WTC11 (cell line): ENCODE data around the gene RTL1. TPM values are rescaled to one million over a fixed set of nuclear protein-coding genes. Genes with fewer than 3 reads are reported as not detected.
A peak's percentile ranks its signal among the peaks of the same experiment; 100 is the strongest.

Experiments
- ATF1 ChIP-seq: sonication (generic); formaldehyde crosslinking; IDR thresholded peaks from 2 replicates; pipeline ENCODE4 v1.8.1; 2023; ENCODE audit warnings: mild to moderate bottlenecking, moderate library complexity, missing genetic modification reagents
- CTCF ChIP-seq: fragments of 200-600 bp; IDR thresholded peaks from 2 replicates; pipeline ENCODE4 v1.8.0; 2022; ENCODE audit warnings: antibody characterized with exemption
- FOXK1 ChIP-seq: sonication (generic); formaldehyde crosslinking; IDR thresholded peaks from 2 replicates; pipeline ENCODE4 v1.8.0; 2022; ENCODE audit warnings: mild to moderate bottlenecking, moderate library complexity, missing genetic modification reagents
- GABPB1 ChIP-seq: sonication (generic); formaldehyde crosslinking; IDR thresholded peaks from 2 replicates; pipeline ENCODE4 v1.8.1; 2023; ENCODE audit warnings: mild to moderate bottlenecking, missing genetic modification reagents
- GTF2I ChIP-seq: fragments of 250-450 bp; sonication (Bioruptor Pico); conservative IDR thresholded peaks from 2 replicates; pipeline ENCODE4 v1.4.0; 2021; ENCODE audit warnings: mild to moderate bottlenecking
- IRF1 ChIP-seq: sonication (generic); formaldehyde crosslinking; IDR thresholded peaks from 2 replicates; pipeline ENCODE4 v1.8.0; 2023; ENCODE audit warnings: missing genetic modification reagents
- JAZF1 ChIP-seq: fragments of 250-450 bp; sonication (Bioruptor Pico); IDR thresholded peaks from 2 replicates; pipeline ENCODE4 v1.9.0; 2021; ENCODE audit warnings: moderate library complexity, mild to moderate bottlenecking, inconsistent platforms
- KAT7 ChIP-seq: sonication (generic); formaldehyde crosslinking; IDR thresholded peaks from 2 replicates; pipeline ENCODE4 v1.8.1; 2023; ENCODE audit warnings: missing genetic modification reagents, mild to moderate bottlenecking, borderline replicate concordance
- MAX ChIP-seq: sonication (generic); formaldehyde crosslinking; IDR thresholded peaks from 2 replicates; pipeline ENCODE4 v1.8.0; 2022; ENCODE audit warnings: mild to moderate bottlenecking, missing genetic modification reagents
- NFATC4 ChIP-seq: fragments of 250-450 bp; sonication (Bioruptor Pico); IDR thresholded peaks from 2 replicates; pipeline ENCODE4 v1.9.0; 2021; ENCODE audit warnings: mild to moderate bottlenecking
- NFYB ChIP-seq: sonication (generic); formaldehyde crosslinking; conservative IDR thresholded peaks from 2 replicates; pipeline ENCODE4 v1.8.0; 2022; ENCODE audit warnings: low read depth, missing genetic modification reagents
- PRRX2 ChIP-seq: fragments of 250-450 bp; sonication (Bioruptor Pico); IDR thresholded peaks from 2 replicates; pipeline ENCODE4 v1.8.0; 2021; ENCODE audit warnings: mild to moderate bottlenecking
- SMAD4 ChIP-seq: sonication (generic); formaldehyde crosslinking; IDR thresholded peaks from 2 replicates; pipeline ENCODE4 v1.8.0; 2022; ENCODE audit warnings: mild to moderate bottlenecking, missing genetic modification reagents
- SP1 ChIP-seq: sonication (generic); formaldehyde crosslinking; conservative IDR thresholded peaks from 2 replicates; pipeline ENCODE4 v1.8.1; 2022; ENCODE audit warnings: missing genetic modification reagents
- TCF7 ChIP-seq: sonication (generic); formaldehyde crosslinking; IDR thresholded peaks from 2 replicates; pipeline ENCODE4 v1.8.0; 2022; ENCODE audit warnings: mild to moderate bottlenecking, low read depth, missing genetic modification reagents, moderate library complexity
- TP53 ChIP-seq: sonication (generic); formaldehyde crosslinking; IDR thresholded peaks from 2 replicates; pipeline ENCODE4 v1.8.1; 2023; ENCODE audit warnings: mild to moderate bottlenecking, missing genetic modification reagents
- ZNF317 ChIP-seq: sonication (generic); formaldehyde crosslinking; IDR thresholded peaks from 2 replicates; pipeline ENCODE4 v1.8.1; 2023; ENCODE audit warnings: low read depth, mild to moderate bottlenecking, moderate library complexity, missing genetic modification reagents, borderline replicate concordance
- ZNF423 ChIP-seq: fragments of 250-450 bp; sonication (Bioruptor Pico); IDR thresholded peaks from 2 replicates; pipeline ENCODE4 v2.1.2; 2022; ENCODE audit warnings: mild to moderate bottlenecking, moderate library complexity
- ZNF532 ChIP-seq: fragments of 250-450 bp; sonication (Bioruptor Pico); IDR thresholded peaks from 2 replicates; pipeline ENCODE4 v1.9.0; 2021; ENCODE audit warnings: mild to moderate bottlenecking, borderline replicate concordance
- total RNA-seq: library from RNA; stranded (reverse); gene quantifications from 3 replicates; pipeline ENCODE4 v1.2.3, GENCODE V29; 2021
- TF ChIP-seq, protein P1 (sequence below): sonication (generic); formaldehyde crosslinking; IDR thresholded peaks from 2 replicates; pipeline ENCODE4 v1.8.0; 2023; ENCODE audit warnings: missing genetic modification reagents, mild to moderate bottlenecking, borderline replicate concordance
- TF ChIP-seq, protein P2 (sequence below): sonication (generic); formaldehyde crosslinking; IDR thresholded peaks from 2 replicates; pipeline ENCODE4 v1.8.0; 2022; ENCODE audit warnings: mild to moderate bottlenecking, missing genetic modification reagents
- TF ChIP-seq, protein P3 (sequence below): sonication (generic); formaldehyde crosslinking; IDR thresholded peaks from 2 replicates; pipeline ENCODE4 v1.8.0; 2022; ENCODE audit warnings: mild to moderate bottlenecking, missing genetic modification reagents
- TF ChIP-seq, protein P4 (sequence below): sonication (generic); formaldehyde crosslinking; IDR thresholded peaks from 2 replicates; pipeline ENCODE4 v1.8.1; 2022; ENCODE audit warnings: mild to moderate bottlenecking, missing genetic modification reagents, moderate library complexity, borderline replicate concordance
- TF ChIP-seq, protein P5 (sequence below): sonication (generic); formaldehyde crosslinking; IDR thresholded peaks from 2 replicates; pipeline ENCODE4 v1.8.1; 2023; ENCODE audit warnings: mild to moderate bottlenecking, missing genetic modification reagents, moderate library complexity

The RTL1 gene
- total RNA-seq, 1 experiment from 2014 or later, result 0.07 TPM

- TF ChIP-seq ZNF532 (CRISPR knock-in tag), result no peak
- TF ChIP-seq JAZF1 (CRISPR knock-in tag), result no peak
- TF ChIP-seq, protein P1, sequence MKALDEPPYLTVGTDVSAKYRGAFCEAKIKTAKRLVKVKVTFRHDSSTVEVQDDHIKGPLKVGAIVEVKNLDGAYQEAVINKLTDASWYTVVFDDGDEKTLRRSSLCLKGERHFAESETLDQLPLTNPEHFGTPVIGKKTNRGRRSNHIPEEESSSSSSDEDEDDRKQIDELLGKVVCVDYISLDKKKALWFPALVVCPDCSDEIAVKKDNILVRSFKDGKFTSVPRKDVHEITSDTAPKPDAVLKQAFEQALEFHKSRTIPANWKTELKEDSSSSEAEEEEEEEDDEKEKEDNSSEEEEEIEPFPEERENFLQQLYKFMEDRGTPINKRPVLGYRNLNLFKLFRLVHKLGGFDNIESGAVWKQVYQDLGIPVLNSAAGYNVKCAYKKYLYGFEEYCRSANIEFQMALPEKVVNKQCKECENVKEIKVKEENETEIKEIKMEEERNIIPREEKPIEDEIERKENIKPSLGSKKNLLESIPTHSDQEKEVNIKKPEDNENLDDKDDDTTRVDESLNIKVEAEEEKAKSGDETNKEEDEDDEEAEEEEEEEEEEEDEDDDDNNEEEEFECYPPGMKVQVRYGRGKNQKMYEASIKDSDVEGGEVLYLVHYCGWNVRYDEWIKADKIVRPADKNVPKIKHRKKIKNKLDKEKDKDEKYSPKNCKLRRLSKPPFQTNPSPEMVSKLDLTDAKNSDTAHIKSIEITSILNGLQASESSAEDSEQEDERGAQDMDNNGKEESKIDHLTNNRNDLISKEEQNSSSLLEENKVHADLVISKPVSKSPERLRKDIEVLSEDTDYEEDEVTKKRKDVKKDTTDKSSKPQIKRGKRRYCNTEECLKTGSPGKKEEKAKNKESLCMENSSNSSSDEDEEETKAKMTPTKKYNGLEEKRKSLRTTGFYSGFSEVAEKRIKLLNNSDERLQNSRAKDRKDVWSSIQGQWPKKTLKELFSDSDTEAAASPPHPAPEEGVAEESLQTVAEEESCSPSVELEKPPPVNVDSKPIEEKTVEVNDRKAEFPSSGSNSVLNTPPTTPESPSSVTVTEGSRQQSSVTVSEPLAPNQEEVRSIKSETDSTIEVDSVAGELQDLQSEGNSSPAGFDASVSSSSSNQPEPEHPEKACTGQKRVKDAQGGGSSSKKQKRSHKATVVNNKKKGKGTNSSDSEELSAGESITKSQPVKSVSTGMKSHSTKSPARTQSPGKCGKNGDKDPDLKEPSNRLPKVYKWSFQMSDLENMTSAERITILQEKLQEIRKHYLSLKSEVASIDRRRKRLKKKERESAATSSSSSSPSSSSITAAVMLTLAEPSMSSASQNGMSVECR, result no peak
- TF ChIP-seq, protein P2, sequence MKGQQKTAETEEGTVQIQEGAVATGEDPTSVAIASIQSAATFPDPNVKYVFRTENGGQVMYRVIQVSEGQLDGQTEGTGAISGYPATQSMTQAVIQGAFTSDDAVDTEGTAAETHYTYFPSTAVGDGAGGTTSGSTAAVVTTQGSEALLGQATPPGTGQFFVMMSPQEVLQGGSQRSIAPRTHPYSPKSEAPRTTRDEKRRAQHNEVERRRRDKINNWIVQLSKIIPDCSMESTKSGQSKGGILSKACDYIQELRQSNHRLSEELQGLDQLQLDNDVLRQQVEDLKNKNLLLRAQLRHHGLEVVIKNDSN (CRISPR knock-in tag), result no peak
- 0 out of 2 replicates have a peak, but pooled peaks have one; percentile 20 for TF ChIP-seq SP1
- TF ChIP-seq NFATC4 (CRISPR knock-in tag), result no peak
- TF ChIP-seq, protein P3, sequence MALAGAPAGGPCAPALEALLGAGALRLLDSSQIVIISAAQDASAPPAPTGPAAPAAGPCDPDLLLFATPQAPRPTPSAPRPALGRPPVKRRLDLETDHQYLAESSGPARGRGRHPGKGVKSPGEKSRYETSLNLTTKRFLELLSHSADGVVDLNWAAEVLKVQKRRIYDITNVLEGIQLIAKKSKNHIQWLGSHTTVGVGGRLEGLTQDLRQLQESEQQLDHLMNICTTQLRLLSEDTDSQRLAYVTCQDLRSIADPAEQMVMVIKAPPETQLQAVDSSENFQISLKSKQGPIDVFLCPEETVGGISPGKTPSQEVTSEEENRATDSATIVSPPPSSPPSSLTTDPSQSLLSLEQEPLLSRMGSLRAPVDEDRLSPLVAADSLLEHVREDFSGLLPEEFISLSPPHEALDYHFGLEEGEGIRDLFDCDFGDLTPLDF (CRISPR knock-in tag), result no peak
- no peak for TF ChIP-seq SMAD4 (CRISPR knock-in tag)
- TF ChIP-seq ZNF423 (CRISPR knock-in tag), result peak; percentile 60; the same call in 1 of the 2 replicates
- no peak for TF ChIP-seq TCF7 (CRISPR knock-in tag)
- TF ChIP-seq NFYB, result no peak
- TF ChIP-seq GABPB1 (CRISPR knock-in tag), result peak; percentile 30; the same call in 1 of the 2 replicates
- TF ChIP-seq PRRX2 (CRISPR knock-in tag), result no peak
- TF ChIP-seq GTF2I, result no peak
- TF ChIP-seq FOXK1 (CRISPR knock-in tag), result no peak
- TF ChIP-seq IRF1, result no peak
- no peak for TF ChIP-seq TP53 (CRISPR knock-in tag)
- TF ChIP-seq, protein P4, sequence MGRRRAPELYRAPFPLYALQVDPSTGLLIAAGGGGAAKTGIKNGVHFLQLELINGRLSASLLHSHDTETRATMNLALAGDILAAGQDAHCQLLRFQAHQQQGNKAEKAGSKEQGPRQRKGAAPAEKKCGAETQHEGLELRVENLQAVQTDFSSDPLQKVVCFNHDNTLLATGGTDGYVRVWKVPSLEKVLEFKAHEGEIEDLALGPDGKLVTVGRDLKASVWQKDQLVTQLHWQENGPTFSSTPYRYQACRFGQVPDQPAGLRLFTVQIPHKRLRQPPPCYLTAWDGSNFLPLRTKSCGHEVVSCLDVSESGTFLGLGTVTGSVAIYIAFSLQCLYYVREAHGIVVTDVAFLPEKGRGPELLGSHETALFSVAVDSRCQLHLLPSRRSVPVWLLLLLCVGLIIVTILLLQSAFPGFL (CRISPR knock-in tag), result no peak
- TF ChIP-seq, protein P5, sequence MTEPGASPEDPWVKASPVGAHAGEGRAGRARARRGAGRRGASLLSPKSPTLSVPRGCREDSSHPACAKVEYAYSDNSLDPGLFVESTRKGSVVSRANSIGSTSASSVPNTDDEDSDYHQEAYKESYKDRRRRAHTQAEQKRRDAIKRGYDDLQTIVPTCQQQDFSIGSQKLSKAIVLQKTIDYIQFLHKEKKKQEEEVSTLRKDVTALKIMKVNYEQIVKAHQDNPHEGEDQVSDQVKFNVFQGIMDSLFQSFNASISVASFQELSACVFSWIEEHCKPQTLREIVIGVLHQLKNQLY, result no peak
- TF ChIP-seq CTCF, result peak; percentile 93
- TF ChIP-seq KAT7 (CRISPR knock-in tag), result no peak
- TF ChIP-seq ZNF317, result no peak
- TF ChIP-seq ATF1 (CRISPR knock-in tag), result no peak
- TF ChIP-seq MAX, result no peak
Observed at GRCh38 chr14:100850841-100851585, 52.5 kb downstream of the RTL1 start (continued).
